OCI-LY3 (cell line): ENCODE results near the gene DPF3.

Source experiments
- CTCF ChIP-seq: fragments of 200-600, 300-600 bp; sonication (generic); IDR thresholded peaks from 2 replicates; pipeline ENCODE4 v1.5.1; 2014; ENCODE audit warnings: antibody characterized with exemption, low read length, low read depth
- EZH2phosphoT487 ChIP-seq: fragments of 200-600 bp; shearing (Covaris generic); IDR thresholded peaks from 2 replicates; pipeline ENCODE4 v1.6.1; 2018; ENCODE audit warnings: antibody characterized with exemption, mixed run types, low read depth

GRCh38 chr14:72715215-72715849, 178.6 kb downstream of the DPF3 start:
- TF ChIP-seq CTCF = no peak
- TF ChIP-seq EZH2phosphoT487 = no peak
